HG03469 (cell line): ENCODE data around the gene SURF4.

ENCODE experiments used
- ATAC-seq: cut with Tn5 transposase; IDR thresholded peaks from one replicate; pipeline ENCODE4 v1.9.1; 2021; ENCODE audit warnings: mild to moderate bottlenecking, moderate library complexity, moderate number of reproducible peaks; ENCODE audit not compliant: unreplicated experiment

SURF4 gene

GRCh38 chr9:133375724-133376654 is at the start of gene SURF4, which contains the start of gene STKLD1:
TSS of gene SURF4 (minus strand) at chr9:133376060. CDS start at chr9:133375969, 91 bp downstream.
TSS of gene STKLD1 (plus strand) at chr9:133376366. CDS start at chr9:133376474, 108 bp downstream.
- ATAC-seq: peak; percentile 72

- no peak for ATAC-seq
Observed at GRCh38 chr9:133425049-133425632, 49.3 kb upstream of the SURF4 start.

- no peak for ATAC-seq
Observed at GRCh38 chr9:133424187-133424586, 48.3 kb upstream of the SURF4 start.

GRCh38 chr9:133423216-133423615 is 47.4 kb upstream of the SURF4 start:
- no peak for ATAC-seq

GRCh38 chr9:133421615-133422542 is 46.0 kb upstream of the SURF4 start, which contains the start of gene ADAMTS13:
TSS of gene ADAMTS13 (plus strand) at chr9:133422367. CDS start at chr9:133422444, 77 bp downstream.
- ATAC-seq: peak; percentile 29

- no peak for ATAC-seq
Observed at GRCh38 chr9:133420392-133420827, 44.5 kb upstream of the SURF4 start.

GRCh38 chr9:133419005-133419404 is 43.1 kb upstream of the SURF4 start:
- no peak for ATAC-seq

GRCh38 chr9:133417541-133418461 is 41.9 kb upstream of the SURF4 start, which contains the start of gene REXO4:
TSS of gene REXO4 (minus strand) at chr9:133418010. CDS start at chr9:133417844, 166 bp downstream.
- peak; percentile 51 for ATAC-seq

- no peak for ATAC-seq
Observed at GRCh38 chr9:133415170-133415569, 39.3 kb upstream of the SURF4 start.

GRCh38 chr9:133408042-133408441 is 32.2 kb upstream of the SURF4 start:
- ATAC-seq: no peak

GRCh38 chr9:133406480-133407307 is 30.8 kb upstream of the SURF4 start:
- no peak for ATAC-seq

- ATAC-seq: no peak
Observed at GRCh38 chr9:133405508-133406438, 29.9 kb upstream of the SURF4 start.

- ATAC-seq: no peak
Observed at GRCh38 chr9:133404454-133405002, 28.7 kb upstream of the SURF4 start.

GRCh38 chr9:133403766-133404453 is 28.1 kb upstream of the SURF4 start:
- no peak for ATAC-seq

GRCh38 chr9:133402689-133403088 is 26.8 kb upstream of the SURF4 start:
- no peak for ATAC-seq

- no peak for ATAC-seq
Observed at GRCh38 chr9:133401588-133401987, 25.7 kb upstream of the SURF4 start.

- no peak for ATAC-seq
Observed at GRCh38 chr9:133400292-133400691, 24.4 kb upstream of the SURF4 start.
